Lower lobe of right lung (tissue), 2 donors: ENCODE results near the gene FCN2. TPM values are rescaled to one million over a fixed set of nuclear protein-coding genes. Genes with fewer than 3 reads are reported as not detected.

ENCODE experiments used
- ATAC-seq, 2 donors: fragments of 200-7000 bp; cut with Tn5 transposase; one replicate each; pipeline ENCODE4 v1.9.1; 2020 to 2022; ENCODE audit warnings: mild to moderate bottlenecking in 2 of 2, moderate library complexity in 2 of 2
- DNase-seq: peaks from one replicate; pipeline ENCODE4 v3.0.0-alpha.2; 2020
- H3K27ac ChIP-seq: fragments of 200-600 bp; one replicate; pipeline ENCODE4 v1.8.0; 2022
- H3K27me3 ChIP-seq: fragments of 200-600 bp; one replicate; pipeline ENCODE4 v1.8.0; 2022; ENCODE audit warnings: low read depth
- H3K36me3 ChIP-seq: fragments of 200-600 bp; one replicate; pipeline ENCODE4 v1.8.0; 2022; ENCODE audit warnings: mild to moderate bottlenecking
- H3K4me1 ChIP-seq: fragments of 200-600 bp; one replicate; pipeline ENCODE4 v1.8.0; 2022
- H3K4me3 ChIP-seq: fragments of 200-600 bp; one replicate; pipeline ENCODE4 v1.8.0; 2022; ENCODE audit warnings: mild to moderate bottlenecking
- H3K9me3 ChIP-seq: fragments of 200-600 bp; one replicate; pipeline ENCODE4 v1.8.0; 2022
- CTCF ChIP-seq: fragments of 200-600 bp; IDR thresholded peaks from one replicate; pipeline ENCODE4 v1.8.0; 2022; ENCODE audit warnings: antibody characterized with exemption, mild to moderate bottlenecking
- intact Hi-C: fragments of 100-400 bp; cut with DNase I; formaldehyde crosslinking; loops from one replicate; pipeline ENCODE4 v1.11.0; 2022
- total RNA-seq: library from RNA; stranded (reverse); fragmentation: NEBNext Ultra II Directional; extraction: Animal tissue kit (Norgen Biotek cat#: 25700); gene quantifications from one replicate; pipeline ENCODE4 v1.2.1, GENCODE V29; 2021
- donor health status: DM: no; HTN: yes; CAD: no; lungs with severe emphysema.

Gene FCN2
- total RNA-seq, 1 donor from 2014 or later = not detected

GRCh38 chr9:134899818-134900217, 19.2 kb downstream of the FCN2 start:
- H3K4me1 ChIP-seq = peaks cover 21% of the 10 kb centered on the region
- H3K36me3 ChIP-seq = no peaks in the 10 kb centered on the region
- intact Hi-C loops = no loop called here
- no peak overlapping the region for H3K27ac ChIP-seq
- H3K4me3 ChIP-seq = no peak overlapping the region
- H3K27me3 ChIP-seq = no peaks in the 10 kb centered on the region
- TF ChIP-seq CTCF = no peak
- DNase-seq = no peak
- ATAC-seq = no peak
- H3K9me3 ChIP-seq = no peaks in the 10 kb centered on the region

- TF ChIP-seq CTCF = no peak
- DNase-seq (no peak), ATAC-seq (no peak)
- Histone ChIP-seq H3K4me1 (no peaks in the 10 kb centered on the region), H3K4me3 (no peak overlapping the region), H3K27me3 (no peaks in the 10 kb centered on the region), H3K36me3 (no peaks in the 10 kb centered on the region), H3K27ac (no peak overlapping the region), H3K9me3 (no peaks in the 10 kb centered on the region)
- intact Hi-C loops = no loop called here
Observed at GRCh38 chr9:134902936-134903335, 22.3 kb downstream of the FCN2 start.

GRCh38 chr9:134908524-134909309, 28.1 kb downstream of the FCN2 start:
- Histone ChIP-seq H3K4me3 (no peak overlapping the region), H3K4me1 (no peaks in the 10 kb centered on the region), H3K27ac (no peak overlapping the region), H3K27me3 (peaks cover 3% of the 10 kb centered on the region), H3K9me3 (no peaks in the 10 kb centered on the region), H3K36me3 (no peaks in the 10 kb centered on the region)
- intact Hi-C loops = no loop called here
- ATAC-seq (no peak), DNase-seq (peak; percentile 14)
- TF ChIP-seq CTCF = no peak

GRCh38 chr9:134909511-134910481, 29.2 kb downstream of the FCN2 start:
- H3K4me1 ChIP-seq = no peaks in the 10 kb centered on the region
- intact Hi-C loops = no loop called here
- ATAC-seq (no peak), DNase-seq (peak; percentile 34)
- TF ChIP-seq CTCF = no peak
- peaks cover 4% of the 10 kb centered on the region for H3K27me3 ChIP-seq
- H3K4me3 ChIP-seq = no peak overlapping the region
- H3K9me3 ChIP-seq = no peaks in the 10 kb centered on the region
- H3K27ac ChIP-seq = no peak overlapping the region
- no peaks in the 10 kb centered on the region for H3K36me3 ChIP-seq

GRCh38 chr9:134912126-134912840, 31.7 kb downstream of the FCN2 start:
- intact Hi-C loops = no loop called here
- H3K27ac ChIP-seq = no peak overlapping the region
- H3K4me3 ChIP-seq = no peak overlapping the region
- no peaks in the 10 kb centered on the region for H3K9me3 ChIP-seq
- DNase-seq (peak; percentile 19), ATAC-seq (no peak)
- peaks cover 15% of the 10 kb centered on the region for H3K27me3 ChIP-seq
- H3K36me3 ChIP-seq = no peaks in the 10 kb centered on the region
- no peak for TF ChIP-seq CTCF
- H3K4me1 ChIP-seq = no peaks in the 10 kb centered on the region
